ENCODE data around the gene CYB5D1.
A peak's percentile ranks its signal among the peaks of the same experiment; 100 is the strongest.

CYB5D1 gene

DNA sequence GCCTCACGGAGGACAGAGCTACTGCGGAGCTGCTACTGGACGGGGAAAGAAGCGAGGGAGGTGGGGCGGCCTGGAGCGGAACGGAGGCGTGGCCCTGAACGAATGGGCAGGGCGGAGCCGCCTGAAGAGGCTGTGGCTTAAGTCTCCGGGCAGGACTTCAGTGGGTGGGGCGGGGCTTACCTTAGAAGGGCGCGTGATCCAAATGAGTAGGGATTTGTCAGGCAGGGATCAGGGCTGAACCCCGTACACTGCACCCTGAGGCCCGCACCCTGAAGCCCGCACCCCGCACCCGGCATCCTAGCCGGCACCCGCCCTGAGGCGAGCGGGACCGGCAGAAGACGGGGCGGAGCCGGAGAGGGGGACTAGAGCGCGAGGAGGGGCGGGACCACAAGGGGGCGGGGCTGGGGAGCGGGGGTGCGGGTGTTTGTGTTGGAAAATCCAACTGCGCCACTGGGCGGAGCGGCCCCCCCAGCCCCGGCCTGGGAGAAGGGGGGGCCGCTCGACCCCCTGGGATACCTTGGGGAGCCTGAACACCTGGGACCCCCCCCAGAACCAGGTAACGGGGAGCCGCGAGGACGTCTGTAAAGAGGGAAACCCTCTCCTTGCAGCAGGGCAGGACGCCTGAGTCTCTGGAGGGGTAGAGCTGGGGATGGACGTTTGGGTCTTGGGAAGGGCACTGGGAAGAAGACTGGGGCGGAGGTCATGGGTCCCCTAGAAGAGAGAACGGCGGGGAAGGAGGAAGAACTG lies 23.8 kb upstream of the CYB5D1 start, which contains the start of gene KDM6B:
Gene KDM6B (plus strand): TSS at position 423 of the 747 bp plus-strand sequence. CDS start 11,338 bp downstream, outside the sequence.
- no peak for DNase-seq

DNA sequence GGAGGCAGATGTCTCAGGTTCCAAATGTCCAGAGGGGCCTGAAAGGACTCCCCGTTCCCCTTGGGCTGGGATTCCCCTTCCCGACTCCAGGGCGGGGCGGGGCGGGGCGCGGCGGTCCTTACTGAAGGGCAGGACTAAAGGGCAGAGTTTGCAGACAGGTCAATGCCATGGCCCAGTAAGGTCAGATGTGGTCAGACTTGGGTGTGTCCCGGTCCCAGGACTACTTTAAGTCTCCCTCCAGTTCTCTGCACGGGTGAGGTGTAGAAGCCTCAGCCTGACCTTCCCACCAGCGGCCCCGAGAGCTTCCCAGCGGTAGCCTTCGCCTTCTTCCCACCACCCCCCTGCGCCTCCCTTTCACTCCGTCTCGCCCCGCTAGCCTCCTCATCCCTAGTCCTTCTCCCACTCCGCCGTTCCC lies 23.3 kb upstream of the CYB5D1 start:
- no peak for DNase-seq

GRCh38 chr17:7834957-7835813 lies 22.6 kb upstream of the CYB5D1 start:
- DNase-seq: peak; percentile 83

DNA sequence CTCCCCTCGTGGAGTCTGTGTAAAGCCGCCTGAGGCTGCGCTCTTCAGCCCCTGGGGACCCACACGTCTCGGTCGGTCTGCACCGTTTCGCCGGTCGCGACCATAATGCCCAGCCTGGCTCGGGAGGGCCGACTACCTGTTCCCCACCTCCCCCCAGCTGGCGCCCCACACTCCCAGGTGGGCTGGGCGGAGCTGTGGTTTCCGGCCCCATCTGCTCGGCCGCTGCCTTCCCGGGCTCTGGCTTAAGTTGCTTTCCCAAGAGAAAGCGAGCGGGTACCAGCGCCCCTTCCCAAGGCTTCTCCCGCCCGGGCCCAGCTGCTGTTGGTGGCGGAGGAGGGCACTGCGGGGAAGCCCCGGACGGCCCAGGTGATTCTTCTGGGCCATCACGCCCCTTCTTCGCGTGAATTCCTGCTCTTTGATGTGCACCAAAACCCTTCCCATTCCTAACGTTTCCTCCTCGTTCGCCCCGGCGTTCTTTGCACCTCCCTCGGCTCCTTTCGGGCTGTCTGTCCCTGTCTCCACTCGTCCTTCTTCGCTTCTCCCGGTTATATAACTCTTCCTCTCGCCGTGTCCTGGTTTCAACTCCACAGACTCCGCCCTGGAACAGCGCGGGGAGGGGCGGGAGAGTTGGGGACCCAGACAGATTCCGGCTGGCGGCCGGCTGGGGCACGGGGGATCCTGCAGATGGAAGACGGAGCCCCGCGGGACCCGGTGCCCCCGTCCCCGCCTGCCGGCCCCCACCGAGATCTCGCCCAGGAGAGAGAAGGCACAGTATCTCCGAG lies 21.8 kb upstream of the CYB5D1 start:
- DNase-seq: peak; percentile 29

DNA sequence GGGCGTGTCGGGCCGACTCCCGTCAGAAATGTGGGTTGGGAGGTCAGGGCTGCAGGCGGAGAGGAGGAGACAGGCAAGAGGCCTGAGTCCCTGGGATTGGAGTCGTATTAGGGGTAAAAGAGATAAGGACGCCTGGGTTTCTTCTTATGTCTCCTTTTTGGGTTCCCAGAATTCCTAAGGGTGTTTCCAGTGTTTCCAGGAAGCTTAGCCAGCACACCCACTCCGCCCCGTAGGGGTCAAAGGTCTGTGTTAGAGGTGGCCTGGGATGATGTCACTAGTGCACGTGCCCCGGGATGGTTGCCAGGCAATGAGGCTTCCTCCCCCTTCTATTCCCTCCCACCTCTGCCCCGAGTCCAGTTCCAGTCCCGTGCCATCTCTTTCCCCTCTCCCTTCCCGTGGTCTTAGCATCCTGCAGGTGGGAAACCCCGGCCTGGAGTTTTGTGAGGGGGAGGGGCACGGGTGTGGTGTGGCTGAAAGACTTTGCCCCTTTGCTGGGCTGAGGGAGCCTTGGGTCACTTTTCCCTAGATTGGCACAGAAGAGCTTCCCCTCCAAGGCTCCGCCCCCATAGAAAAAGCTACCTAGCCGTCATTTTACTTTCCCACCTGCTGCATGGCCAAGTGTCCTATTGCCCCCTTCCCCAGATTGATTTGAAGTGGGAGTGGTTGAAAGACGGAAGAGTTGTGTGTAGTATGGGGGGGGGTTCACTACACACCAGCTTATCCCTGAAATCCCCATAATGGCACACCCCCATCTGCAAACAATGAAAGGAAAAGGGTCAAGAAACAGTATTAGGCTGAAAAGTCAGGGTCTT lies 21.0 kb upstream of the CYB5D1 start:
- peak; percentile 74 for DNase-seq

GRCh38 chr17:7837408-7838088 lies 20.3 kb upstream of the CYB5D1 start:
- no peak for DNase-seq

DNA sequence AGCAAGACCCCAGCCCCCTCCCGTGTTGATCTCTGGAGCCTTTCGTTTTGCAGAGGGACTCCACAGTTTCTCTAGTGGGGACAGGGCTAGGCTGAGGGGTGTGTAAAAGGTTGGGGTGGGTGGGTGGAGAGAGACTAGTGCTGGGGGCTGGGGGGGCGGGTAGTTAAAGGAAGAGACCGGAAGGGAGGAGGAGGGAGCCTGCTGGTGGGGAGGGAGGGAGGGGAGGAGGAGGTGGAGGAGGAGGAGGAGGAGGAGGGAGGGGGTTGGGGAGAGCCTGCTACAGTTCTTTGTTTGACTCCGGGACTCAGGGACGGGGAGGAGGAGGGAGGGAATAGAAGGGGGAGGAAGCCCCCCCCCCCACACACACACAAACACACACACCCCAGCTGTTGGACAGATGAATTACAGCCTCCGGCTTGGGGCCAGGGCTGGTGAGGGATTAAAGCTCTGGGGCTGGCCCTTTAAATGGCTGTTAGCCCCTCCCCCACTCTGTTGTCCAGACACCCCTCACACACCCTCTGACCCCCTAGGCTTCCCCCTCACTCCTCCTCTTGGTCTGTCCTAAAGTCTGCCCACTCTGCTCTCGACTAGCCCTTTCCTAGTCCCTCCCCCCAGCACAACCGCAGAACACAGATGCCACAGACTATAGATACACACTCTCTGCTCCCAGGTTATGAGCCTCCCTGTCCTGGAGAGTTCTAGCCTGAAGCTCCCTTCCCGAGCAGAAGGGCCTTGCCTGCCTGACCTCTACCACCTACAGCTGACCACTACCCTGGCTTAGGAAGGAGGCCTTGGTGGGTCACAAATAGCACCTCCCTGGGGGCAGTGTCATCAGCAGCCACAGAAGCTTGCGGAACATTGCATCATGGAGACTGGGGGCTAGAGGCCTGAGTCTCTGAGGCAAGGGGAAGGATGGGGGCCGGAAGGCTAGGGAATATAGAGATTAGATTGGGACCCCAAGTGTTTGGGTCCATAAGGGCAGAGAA lies 19.4 kb upstream of the CYB5D1 start:
- no peak for DNase-seq

GRCh38 chr17:7839190-7839875 lies 18.5 kb upstream of the CYB5D1 start:
- no peak for DNase-seq

- DNase-seq: no peak
These were observed 17.9 kb upstream of the CYB5D1 start for GRCh38 chr17:7839876-7840261.

GRCh38 chr17:7840441-7840840 lies 17.4 kb upstream of the CYB5D1 start:
- DNase-seq: no peak

DNA sequence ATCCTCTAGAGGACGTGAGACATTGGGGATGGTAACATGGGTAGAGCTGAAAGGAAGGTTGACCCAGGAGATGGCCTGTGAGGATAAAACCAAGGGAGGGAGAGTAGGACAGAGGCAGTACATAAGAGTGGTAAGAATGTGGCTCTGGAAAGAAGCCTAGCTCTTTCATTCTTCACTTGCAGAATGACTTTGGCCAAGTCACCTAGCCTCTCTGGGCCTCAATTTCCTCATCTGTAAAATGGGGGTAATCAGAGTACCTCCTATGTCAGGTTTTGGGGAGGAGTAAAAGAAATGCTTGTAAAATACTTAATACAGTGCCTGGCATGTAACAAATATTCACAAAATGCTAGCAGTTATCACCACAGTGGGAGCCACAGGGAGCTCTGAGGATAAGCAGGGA lies 16.9 kb upstream of the CYB5D1 start:
- no peak for DNase-seq

DNA sequence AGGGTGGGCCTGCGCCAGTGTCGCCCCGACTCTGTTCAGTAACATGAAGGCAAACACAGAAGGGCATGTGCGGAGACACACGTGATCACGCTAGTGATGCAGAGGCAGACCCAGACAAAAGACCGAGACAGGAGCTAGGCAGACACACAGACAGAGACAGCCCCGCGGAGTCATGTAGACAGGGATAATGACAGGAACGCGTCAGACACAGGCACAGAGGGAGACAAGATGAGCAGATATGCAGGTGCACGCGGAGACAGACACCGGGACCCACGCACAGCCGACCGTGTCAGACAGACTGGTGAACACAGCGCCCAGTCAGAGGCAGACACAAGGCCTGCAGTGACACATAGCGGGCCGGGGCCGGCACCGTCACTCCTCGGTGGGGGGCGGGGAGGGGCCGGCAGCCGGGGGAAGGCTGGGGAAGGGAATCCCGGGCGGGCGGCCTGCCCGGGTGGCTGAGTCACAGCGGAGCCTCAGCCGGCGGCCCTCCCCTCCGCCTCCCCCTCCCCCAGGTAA lies 16.3 kb upstream of the CYB5D1 start:
- no peak for DNase-seq

DNA sequence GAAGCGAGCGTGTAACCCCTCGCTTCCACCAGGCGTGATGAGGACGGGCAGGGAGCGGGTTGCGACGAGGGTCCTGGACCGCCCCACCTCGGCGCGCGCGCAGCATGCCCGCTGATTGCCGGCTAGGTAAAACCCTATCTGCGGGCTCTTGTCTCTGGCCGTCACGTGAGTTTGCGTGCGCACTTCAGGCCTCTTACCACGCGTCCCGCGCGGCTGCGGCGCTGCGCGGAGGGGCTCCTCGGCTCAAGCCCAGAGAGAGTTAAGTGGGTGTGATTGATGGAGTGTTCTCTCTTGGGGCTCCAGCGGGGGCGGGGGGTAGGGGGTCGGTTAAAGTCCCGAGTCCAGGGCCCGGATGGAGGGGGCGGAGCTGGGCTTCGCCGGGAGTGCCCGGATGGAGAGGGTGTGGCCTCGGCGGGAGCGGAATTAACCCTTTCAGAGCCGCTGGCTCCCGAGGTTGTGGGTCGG lies 15.9 kb upstream of the CYB5D1 start:
- peak; percentile 63 for DNase-seq

- DNase-seq: no peak
These were observed 15.2 kb upstream of the CYB5D1 start for GRCh38 chr17:7842380-7843256.

DNA sequence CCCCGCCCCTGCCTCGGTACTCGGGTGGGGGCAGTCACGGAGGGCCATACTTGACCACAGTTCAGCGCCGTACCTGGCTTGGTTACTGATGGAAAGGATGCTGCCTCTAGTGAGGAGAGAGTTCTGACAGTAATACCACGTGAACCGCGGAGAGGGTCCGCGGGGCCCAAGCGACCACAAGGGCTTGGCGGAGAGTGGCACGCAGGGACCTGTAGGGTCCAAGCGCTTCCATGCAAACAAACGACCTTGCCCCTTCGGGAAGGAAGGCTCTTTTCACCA lies 14.6 kb upstream of the CYB5D1 start:
- no peak for DNase-seq

DNA sequence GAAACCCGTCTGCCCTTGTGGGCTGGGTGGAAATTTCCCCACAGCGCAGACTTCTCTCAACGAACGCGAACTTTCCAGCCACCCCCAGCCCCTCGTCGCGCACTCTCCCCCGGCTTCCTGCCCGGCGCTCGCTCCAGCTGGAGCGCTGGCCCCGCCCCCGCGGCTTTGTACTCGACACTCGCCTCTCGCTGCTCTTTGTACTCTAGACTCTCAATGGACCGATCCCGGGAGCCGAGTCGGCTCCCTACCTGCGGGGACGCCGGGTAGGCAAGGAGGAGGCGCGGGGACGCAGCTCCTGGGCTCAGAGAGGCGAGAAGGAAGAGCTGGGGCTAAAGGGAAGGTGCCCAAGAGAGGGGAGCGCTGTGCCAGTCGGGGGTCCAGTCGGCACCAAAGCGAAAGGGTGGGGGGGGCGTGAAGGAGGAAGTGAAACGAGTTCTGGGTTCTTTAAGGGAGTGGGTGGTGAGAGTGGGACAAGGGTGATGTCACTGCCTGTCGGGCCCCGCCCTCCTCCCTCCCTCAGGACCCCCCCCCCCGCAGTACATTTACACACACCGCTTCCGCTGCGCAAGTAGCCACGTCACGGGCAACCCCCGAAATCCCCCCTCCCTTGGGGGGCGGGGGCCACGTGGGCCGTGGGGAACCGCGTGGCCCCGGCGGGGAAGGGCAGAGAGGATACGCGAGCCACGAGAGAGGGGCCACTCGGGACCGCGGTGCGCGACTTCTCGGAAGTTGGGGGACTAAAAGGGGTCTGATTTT lies 14.1 kb upstream of the CYB5D1 start:
- peak; percentile 54 for DNase-seq

- DNase-seq: no peak
These were observed 13.3 kb upstream of the CYB5D1 start for GRCh38 chr17:7844292-7845154.
